Mesendoderm (in vitro differentiated cells): Measurements from ENCODE around the gene TRIM24.

ENCODE experiments used
- DNase-seq: peaks from one replicate; pipeline ENCODE4 v3.0.0; 2013
- H2AK5ac ChIP-seq: 2 replicates; pipeline ENCODE4 v1.6.1; 2013; ENCODE audit warnings: low read length, inconsistent platforms
- H2BK120ac ChIP-seq: 2 replicates; pipeline ENCODE4 v1.6.1; 2013; ENCODE audit warnings: low read depth, mild to moderate bottlenecking, low read length, moderate library complexity, mixed read lengths
- H2BK15ac ChIP-seq: replicated peaks from 2 replicates; pipeline ENCODE4 v1.6.1; 2013; ENCODE audit warnings: low read depth, mild to moderate bottlenecking, moderate library complexity
- H2BK5ac ChIP-seq: 2 replicates; pipeline ENCODE4 v1.6.1; 2013; ENCODE audit warnings: low read length, inconsistent platforms
- H3K18ac ChIP-seq: 2 replicates; pipeline ENCODE4 v1.6.1; 2013; ENCODE audit warnings: mild to moderate bottlenecking, low read length, mixed read lengths
- H3K23ac ChIP-seq: one replicate; pipeline ENCODE4 v1.6.1; 2013; ENCODE audit warnings: low read length
- H3K27ac ChIP-seq: 2 replicates; pipeline ENCODE4 v1.5.1; 2013; ENCODE audit warnings: low read depth, mild to moderate bottlenecking, inconsistent platforms, low read length, moderate library complexity
- H3K27me3 ChIP-seq: 2 replicates; pipeline ENCODE4 v1.6.1; 2013; ENCODE audit warnings: low read length, control low read depth, mild to moderate bottlenecking, inconsistent platforms; ENCODE audit not compliant: insufficient read depth, poor library complexity
- H3K36me3 ChIP-seq: 2 replicates; pipeline ENCODE4 v1.6.1; 2013; ENCODE audit warnings: low read length, inconsistent platforms; ENCODE audit not compliant: control insufficient read depth, insufficient read depth
- H3K4ac ChIP-seq: one replicate; pipeline ENCODE4 v1.6.1; 2013; ENCODE audit warnings: low read depth, mild to moderate bottlenecking, low read length, moderate library complexity
- H3K4me1 ChIP-seq: 2 replicates; pipeline ENCODE4 v1.6.1; 2013; ENCODE audit warnings: low read depth, low read length, inconsistent platforms; ENCODE audit not compliant: control insufficient read depth
- H3K4me2 ChIP-seq: 2 replicates; pipeline ENCODE4 v1.6.1; 2013; ENCODE audit warnings: low read length
- H3K4me3 ChIP-seq: 2 replicates; pipeline ENCODE4 v1.5.1; 2013; ENCODE audit warnings: mild to moderate bottlenecking, low read length
- H3K56ac ChIP-seq: one replicate; pipeline ENCODE4 v1.6.1; 2013; ENCODE audit warnings: low read length
- H3K79me1 ChIP-seq: 2 replicates; pipeline ENCODE4 v1.6.1; 2013; ENCODE audit warnings: low read length, inconsistent platforms
- H3K79me2 ChIP-seq: 2 replicates; pipeline ENCODE4 v1.6.1; 2013; ENCODE audit warnings: mild to moderate bottlenecking, low read length; ENCODE audit not compliant: control insufficient read depth, insufficient read depth
- H3K9ac ChIP-seq: 2 replicates; pipeline ENCODE4 v1.6.1; 2013; ENCODE audit warnings: low read length, inconsistent platforms
- H4K5ac ChIP-seq: one replicate; pipeline ENCODE4 v1.6.1; 2013; ENCODE audit warnings: low read length
- H4K8ac ChIP-seq: one replicate; pipeline ENCODE4 v1.6.1; 2013; ENCODE audit warnings: low read depth, mild to moderate bottlenecking, control low read depth, low read length, moderate library complexity
- WGBS: extraction: QIAGEN DNeasy Blood & Tissue Kit; methylation state at CpG from one replicate; pipeline ENCODE4 v1.1.7; 2013; ENCODE audit warnings: low lambda C conversion rate, missing lambda C conversion rate; ENCODE audit not compliant: insufficient coverage; ENCODE audit errors: extremely low coverage; 5-methylcytosine and 5-hydroxymethylcytosine counted together

The TRIM24 gene

GRCh38 chr7:138538518-138538917, 78.5 kb downstream of the TRIM24 start:
- H2BK120ac ChIP-seq, result no peak overlapping the region
- no peaks in the 10 kb centered on the region for H3K27me3 ChIP-seq
- H3K27ac ChIP-seq, result no peak overlapping the region
- DNase-seq, result no peak
- H3K4ac ChIP-seq, result no peak overlapping the region
- H3K79me1 ChIP-seq, result peaks cover 2% of the 10 kb centered on the region
- H3K4me2 ChIP-seq, result no peak overlapping the region
- H3K4me3 ChIP-seq, result no peak overlapping the region
- no peak overlapping the region for H3K56ac ChIP-seq
- H3K9ac ChIP-seq, result no peak overlapping the region
- H3K4me1 ChIP-seq, result no peaks in the 10 kb centered on the region
- H2BK5ac ChIP-seq, result no peak overlapping the region
- no peak overlapping the region for H2BK15ac ChIP-seq
- H3K23ac ChIP-seq, result no peak overlapping the region
- H3K36me3 ChIP-seq, result peaks cover 4% of the 10 kb centered on the region
- no CpG with 5 or more reads among the region's 2 CpGs for WGBS
- H3K18ac ChIP-seq, result no peak overlapping the region
- H4K5ac ChIP-seq, result no peak overlapping the region
- H4K8ac ChIP-seq, result no peak overlapping the region
- no peak overlapping the region for H2AK5ac ChIP-seq
- peaks cover 2% of the 10 kb centered on the region for H3K79me2 ChIP-seq

- no peak overlapping the region for H4K8ac ChIP-seq
- peaks cover 2% of the 10 kb centered on the region for H3K79me2 ChIP-seq
- no peaks in the 10 kb centered on the region for H3K4me1 ChIP-seq
- no peak overlapping the region for H3K4me2 ChIP-seq
- H3K4ac ChIP-seq, result no peak overlapping the region
- H3K18ac ChIP-seq, result no peak overlapping the region
- no peak overlapping the region for H4K5ac ChIP-seq
- DNase-seq, result no peak
- H2BK15ac ChIP-seq, result no peak overlapping the region
- no peak overlapping the region for H3K27ac ChIP-seq
- no peak overlapping the region for H2BK5ac ChIP-seq
- H3K4me3 ChIP-seq, result no peak overlapping the region
- H3K79me1 ChIP-seq, result peaks cover 2% of the 10 kb centered on the region
- no peaks in the 10 kb centered on the region for H3K27me3 ChIP-seq
- no peak overlapping the region for H2BK120ac ChIP-seq
- peaks cover 4% of the 10 kb centered on the region for H3K36me3 ChIP-seq
- H2AK5ac ChIP-seq, result no peak overlapping the region
- no peak overlapping the region for H3K56ac ChIP-seq
- H3K23ac ChIP-seq, result no peak overlapping the region
- H3K9ac ChIP-seq, result no peak overlapping the region
- WGBS, result no CpG with 5 or more reads among the region's 2 CpGs
These were observed 79.1 kb downstream of the TRIM24 start for GRCh38 chr7:138538997-138539644.

- no peak overlapping the region for H2BK15ac ChIP-seq
- H3K4me1 ChIP-seq, result no peaks in the 10 kb centered on the region
- no peak overlapping the region for H3K9ac ChIP-seq
- WGBS, result no CpG with 5 or more reads among the region's 2 CpGs
- H2BK120ac ChIP-seq, result no peak overlapping the region
- H3K18ac ChIP-seq, result no peak overlapping the region
- H2AK5ac ChIP-seq, result no peak overlapping the region
- DNase-seq, result no peak
- peaks cover 4% of the 10 kb centered on the region for H3K36me3 ChIP-seq
- no peak overlapping the region for H3K56ac ChIP-seq
- H3K79me2 ChIP-seq, result peaks cover 6% of the 10 kb centered on the region
- H3K79me1 ChIP-seq, result peaks cover 4% of the 10 kb centered on the region
- H3K23ac ChIP-seq, result no peak overlapping the region
- H3K4ac ChIP-seq, result no peak overlapping the region
- H4K8ac ChIP-seq, result no peak overlapping the region
- H3K4me2 ChIP-seq, result no peak overlapping the region
- no peak overlapping the region for H3K4me3 ChIP-seq
- no peak overlapping the region for H2BK5ac ChIP-seq
- H3K27me3 ChIP-seq, result no peaks in the 10 kb centered on the region
- no peak overlapping the region for H4K5ac ChIP-seq
- no peak overlapping the region for H3K27ac ChIP-seq
These were observed 82.1 kb downstream of the TRIM24 start for GRCh38 chr7:138542183-138542582.

- Histone ChIP-seq H3K79me2 (peaks cover 6% of the 10 kb centered on the region), H3K27ac (no peak overlapping the region), H3K18ac (no peak overlapping the region)
These were observed 83.7 kb downstream of the TRIM24 start for GRCh38 chr7:138543739-138544138.

GRCh38 chr7:138545123-138545522, 85.1 kb downstream of the TRIM24 start:
- Histone ChIP-seq H3K79me2 (peaks cover 6% of the 10 kb centered on the region), H3K4ac (no peak overlapping the region), H2AK5ac (no peak overlapping the region), H3K27ac (no peak overlapping the region), H2BK5ac (no peak overlapping the region), H3K18ac (no peak overlapping the region), H3K9ac (no peak overlapping the region), H3K27me3 (no peaks in the 10 kb centered on the region), H4K5ac (no peak overlapping the region), H3K4me1 (no peaks in the 10 kb centered on the region), H3K4me3 (no peak overlapping the region), H3K79me1 (peaks cover 9% of the 10 kb centered on the region), H4K8ac (no peak overlapping the region), H3K4me2 (no peak overlapping the region), H2BK15ac (no peak overlapping the region), H3K56ac (no peak overlapping the region), H2BK120ac (no peak overlapping the region), H3K23ac (no peak overlapping the region), H3K36me3 (peaks cover 2% of the 10 kb centered on the region)
- 100% methylated on average over 2 of the region's 6 CpGs for WGBS
- DNase-seq, result no peak

More at GRCh38 chr7:138543739-138544138, 83.7 kb downstream of the TRIM24 start:
- WGBS, result no CpG with 5 or more reads among the region's 2 CpGs
- H3K56ac ChIP-seq, result no peak overlapping the region
- H3K36me3 ChIP-seq, result peaks cover 4% of the 10 kb centered on the region
- no peak overlapping the region for H2BK120ac ChIP-seq
- H3K4me1 ChIP-seq, result no peaks in the 10 kb centered on the region
- no peak overlapping the region for H4K5ac ChIP-seq
- DNase-seq, result no peak
- peaks cover 4% of the 10 kb centered on the region for H3K79me1 ChIP-seq
- no peak overlapping the region for H3K9ac ChIP-seq
- no peak overlapping the region for H3K4ac ChIP-seq
- no peak overlapping the region for H2BK5ac ChIP-seq
- no peak overlapping the region for H2AK5ac ChIP-seq
- H2BK15ac ChIP-seq, result no peak overlapping the region
- H3K4me2 ChIP-seq, result no peak overlapping the region
- H3K4me3 ChIP-seq, result no peak overlapping the region
- no peak overlapping the region for H3K23ac ChIP-seq
- no peak overlapping the region for H4K8ac ChIP-seq
- no peaks in the 10 kb centered on the region for H3K27me3 ChIP-seq

GRCh38 chr7:138546064-138546619, 86.1 kb downstream of the TRIM24 start:
- Histone ChIP-seq H2BK120ac (no peak overlapping the region), H3K79me2 (peaks cover 6% of the 10 kb centered on the region), H3K23ac (no peak overlapping the region), H4K5ac (no peak overlapping the region), H3K4me2 (no peak overlapping the region), H3K9ac (no peak overlapping the region), H3K79me1 (peaks cover 9% of the 10 kb centered on the region), H3K4me1 (no peaks in the 10 kb centered on the region), H3K4ac (no peak overlapping the region), H3K27me3 (no peaks in the 10 kb centered on the region), H2AK5ac (no peak overlapping the region), H2BK15ac (no peak overlapping the region), H2BK5ac (no peak overlapping the region), H3K18ac (no peak overlapping the region), H3K4me3 (no peak overlapping the region), H3K27ac (no peak overlapping the region), H3K56ac (no peak overlapping the region), H3K36me3 (peaks cover 4% of the 10 kb centered on the region), H4K8ac (no peak overlapping the region)
- no CpG with 5 or more reads among the region's 5 CpGs for WGBS
- DNase-seq, result no peak
